Loucy (cell line): ENCODE data around the gene CYGB.

ENCODE experiments used
- EZH2phosphoT487 ChIP-seq: fragments of 200-600 bp; IDR thresholded peaks from 2 replicates; pipeline ENCODE4 v1.6.1; 2018; ENCODE audit warnings: antibody characterized with exemption, mild to moderate bottlenecking, moderate library complexity, borderline replicate concordance
- TF ChIP-seq, protein P1 (sequence below): fragments of 200-600 bp; sonication (generic); conservative IDR thresholded peaks from 2 replicates; pipeline ENCODE4 v1.5.1; 2014; ENCODE audit warnings: mild to moderate bottlenecking, antibody characterized with exemption, low read length

DNA sequence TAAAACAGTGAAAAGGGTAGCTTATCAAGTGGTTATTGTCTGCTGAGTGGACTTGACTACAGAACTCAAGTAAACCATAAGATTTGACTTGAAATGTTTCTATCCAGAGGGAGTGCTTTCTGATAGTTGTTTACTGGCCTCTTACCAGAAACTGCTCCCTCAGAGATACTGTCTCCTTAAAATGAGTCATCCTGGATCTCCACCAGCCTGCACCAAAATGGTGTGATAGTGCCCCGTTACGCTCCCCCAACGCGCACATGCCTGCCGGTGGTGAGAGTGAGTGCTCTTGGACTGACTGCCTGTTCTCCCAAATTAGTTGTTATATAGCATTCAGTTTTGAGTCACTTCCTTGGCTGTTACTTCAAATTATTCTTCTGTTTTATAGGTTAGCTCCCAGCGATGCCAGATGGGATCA, 25.2 kb upstream of the CYGB start:
- TF ChIP-seq, protein P1, sequence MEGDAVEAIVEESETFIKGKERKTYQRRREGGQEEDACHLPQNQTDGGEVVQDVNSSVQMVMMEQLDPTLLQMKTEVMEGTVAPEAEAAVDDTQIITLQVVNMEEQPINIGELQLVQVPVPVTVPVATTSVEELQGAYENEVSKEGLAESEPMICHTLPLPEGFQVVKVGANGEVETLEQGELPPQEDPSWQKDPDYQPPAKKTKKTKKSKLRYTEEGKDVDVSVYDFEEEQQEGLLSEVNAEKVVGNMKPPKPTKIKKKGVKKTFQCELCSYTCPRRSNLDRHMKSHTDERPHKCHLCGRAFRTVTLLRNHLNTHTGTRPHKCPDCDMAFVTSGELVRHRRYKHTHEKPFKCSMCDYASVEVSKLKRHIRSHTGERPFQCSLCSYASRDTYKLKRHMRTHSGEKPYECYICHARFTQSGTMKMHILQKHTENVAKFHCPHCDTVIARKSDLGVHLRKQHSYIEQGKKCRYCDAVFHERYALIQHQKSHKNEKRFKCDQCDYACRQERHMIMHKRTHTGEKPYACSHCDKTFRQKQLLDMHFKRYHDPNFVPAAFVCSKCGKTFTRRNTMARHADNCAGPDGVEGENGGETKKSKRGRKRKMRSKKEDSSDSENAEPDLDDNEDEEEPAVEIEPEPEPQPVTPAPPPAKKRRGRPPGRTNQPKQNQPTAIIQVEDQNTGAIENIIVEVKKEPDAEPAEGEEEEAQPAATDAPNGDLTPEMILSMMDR = no peak
- TF ChIP-seq EZH2phosphoT487 = no peak
